IMR-90 (cell line): ENCODE measurements around the gene CTPS1. TPM values are rescaled to one million over a fixed set of nuclear protein-coding genes. Genes with fewer than 3 reads are reported as not detected.

Source experiments
- ATAC-seq: fragments of 200-7000 bp; cut with Tn5 transposase; 2 replicates; pipeline ENCODE4 v1.9.1; 2020; ENCODE audit warnings: low read depth, mild to moderate bottlenecking, moderate library complexity
- BruUV-seq: library from RNA; stranded (reverse); fragments of 400-500 nt; replicated peaks from 2 replicates; lab custom pipeline; 2021; lab: Mats Ljungman, UMichigan
- CTCF ChIA-PET: fragments of 300-600 bp; formaldehyde crosslinking; extraction: SDS; loops from one replicate; lab custom pipeline; 2021; ENCODE audit warnings: antibody characterized with exemption; lab: Yijun Ruan, JAX
- POLR2A ChIA-PET: fragments of 300-600 bp; sonication (Branson Sonifier 250); formaldehyde crosslinking; loops from one replicate; lab custom pipeline; 2022; ENCODE audit warnings: antibody characterized with exemption; ENCODE audit not compliant: unreplicated experiment; lab: Charles Lee
- DNase-seq: peaks from one replicate; pipeline ENCODE4 v3.0.0; 2013
- H2AFZ ChIP-seq: replicated peaks from 2 replicates; pipeline ENCODE3; 2013; ENCODE audit warnings: low read length, mild to moderate bottlenecking; ENCODE audit not compliant: poor library complexity
- H2AK5ac ChIP-seq: 2 replicates; pipeline ENCODE4 v1.6.1; 2013; ENCODE audit warnings: low read depth, low read length, inconsistent platforms
- H2AK9ac ChIP-seq: replicated peaks from 2 replicates; pipeline ENCODE3; 2013; ENCODE audit warnings: mild to moderate bottlenecking, low read depth, low read length, moderate library complexity; ENCODE audit not compliant: poor library complexity
- H2BK120ac ChIP-seq: 2 replicates; pipeline ENCODE4 v1.6.1; 2013; ENCODE audit warnings: low read depth, low read length, inconsistent platforms
- H2BK15ac ChIP-seq: 3 replicates; pipeline ENCODE4 v1.6.1; 2013; ENCODE audit warnings: low read depth, low read length, inconsistent platforms
- H2BK20ac ChIP-seq: 2 replicates; pipeline ENCODE4 v1.6.1; 2013; ENCODE audit warnings: low read depth, mild to moderate bottlenecking, inconsistent platforms, low read length, moderate library complexity
- H2BK5ac ChIP-seq: 2 replicates; pipeline ENCODE4 v1.6.1; 2013; ENCODE audit warnings: mild to moderate bottlenecking, low read depth, low read length, inconsistent platforms; ENCODE audit not compliant: poor library complexity, severe bottlenecking
- H3K14ac ChIP-seq: replicated peaks from 2 replicates; pipeline ENCODE4 v1.6.1; 2013; ENCODE audit warnings: low read depth, low read length, inconsistent platforms
- H3K18ac ChIP-seq: 2 replicates; pipeline ENCODE4 v1.6.1; 2013; ENCODE audit warnings: low read depth, low read length, control low read depth
- H3K23ac ChIP-seq: 2 replicates; pipeline ENCODE4 v1.6.1; 2013; ENCODE audit warnings: low read depth, low read length, inconsistent platforms
- H3K27ac ChIP-seq: 2 replicates; pipeline ENCODE4 v1.5.1; 2013; ENCODE audit warnings: mild to moderate bottlenecking, control low read depth, low read length; ENCODE audit not compliant: insufficient read depth
- H3K27me3 ChIP-seq: 2 replicates; pipeline ENCODE4 v1.6.1; 2013; ENCODE audit warnings: low read length; ENCODE audit not compliant: control insufficient read depth, insufficient read depth
- H3K36me3 ChIP-seq: 2 replicates; pipeline ENCODE4 v1.6.1; 2013; ENCODE audit warnings: low read length, mixed read lengths; ENCODE audit not compliant: control insufficient read depth, insufficient read depth
- H3K4ac ChIP-seq: 2 replicates; pipeline ENCODE4 v1.6.1; 2013; ENCODE audit warnings: low read depth, low read length, inconsistent platforms
- H3K4me1 ChIP-seq: 2 replicates; pipeline ENCODE4 v1.6.1; 2013; ENCODE audit warnings: low read length, mixed read lengths; ENCODE audit not compliant: control insufficient read depth, insufficient read depth
- H3K4me2 ChIP-seq: 2 replicates; pipeline ENCODE4 v1.6.1; 2013; ENCODE audit warnings: low read depth, mild to moderate bottlenecking, control low read depth, low read length, moderate library complexity
- H3K4me3 ChIP-seq: 2 replicates; pipeline ENCODE4 v1.5.1; 2013; ENCODE audit warnings: low read depth, mild to moderate bottlenecking, control low read depth, low read length, moderate library complexity; ENCODE audit not compliant: insufficient read depth
- H3K56ac ChIP-seq: 2 replicates; pipeline ENCODE4 v1.6.1; 2013; ENCODE audit warnings: low read length, inconsistent platforms; ENCODE audit not compliant: insufficient read depth; ENCODE audit errors: extremely low read depth
- H3K79me1 ChIP-seq, 2 experiments: 2 replicates each; pipeline ENCODE4 v1.6.1; 2013; ENCODE audit warnings: low read length in 2 of 2, inconsistent platforms in 1 of 2, low read depth in 1 of 2
- H3K9ac ChIP-seq: 2 replicates; pipeline ENCODE4 v1.6.1; 2013; ENCODE audit warnings: low read depth, low read length, control low read depth
- H3K9me1 ChIP-seq: 2 replicates; pipeline ENCODE4 v1.6.1; 2013; ENCODE audit warnings: low read length, inconsistent platforms; ENCODE audit not compliant: insufficient read depth
- H3K9me3 ChIP-seq: 2 replicates; pipeline ENCODE4 v1.6.1; 2013; ENCODE audit warnings: low read length; ENCODE audit not compliant: control insufficient read depth, insufficient read depth
- H4K20me1 ChIP-seq: 2 replicates; pipeline ENCODE4 v1.6.1; 2013; ENCODE audit warnings: low read length, inconsistent platforms; ENCODE audit not compliant: insufficient read depth
- H4K5ac ChIP-seq: 2 replicates; pipeline ENCODE4 v1.6.1; 2013; ENCODE audit warnings: mild to moderate bottlenecking, low read depth, low read length, control low read depth
- H4K8ac ChIP-seq, 2 experiments: 2 replicates each; pipeline ENCODE4 v1.6.1; 2013; ENCODE audit warnings: low read depth in 2 of 2, low read length in 2 of 2, control low read depth in 1 of 2, inconsistent platforms in 1 of 2
- H4K91ac ChIP-seq: 2 replicates; pipeline ENCODE4 v1.6.1; 2013; ENCODE audit warnings: low read depth, low read length, inconsistent platforms; ENCODE audit not compliant: insufficient read depth
- CEBPB ChIP-seq: IDR thresholded peaks from 2 replicates; pipeline ENCODE4 v1.6.1; 2012; ENCODE audit warnings: low read depth, low read length, improper control_type of control experiment
- SMC3 ChIP-seq: fragments of 150-350 bp; IDR thresholded peaks from 2 replicates; pipeline ENCODE4 v1.6.1; 2016; ENCODE audit warnings: low read depth, mild to moderate bottlenecking, antibody characterized with exemption, low read length, moderate library complexity
- WGBS, 2 experiments: methylation state at CpG; one replicate each; pipeline versions ENCODE4 v1.1.5 to v1.1.7; 2013; ENCODE audit warnings: missing lambda C conversion rate in 2 of 2; ENCODE audit not compliant: insufficient read length in 1 of 2; ENCODE audit errors: extremely low coverage in 2 of 2; 5-methylcytosine and 5-hydroxymethylcytosine counted together
- dilution Hi-C: fragments of 300-500 bp; cut with HindIII; formaldehyde crosslinking; loops from one replicate; pipeline ENCODE4 v1.14.3; 2018; ENCODE audit warnings: low sequenced_read_pairs; ENCODE audit not compliant: unreplicated experiment
- in situ Hi-C: fragments of 300-500 bp; cut with MboI; formaldehyde crosslinking; loops from 3 replicates; pipeline ENCODE4 v1.14.3; 2019; ENCODE audit warnings: low sequenced_read_pairs, inconsistent platforms, mixed read lengths
- intact Hi-C: fragments of 100-400 bp; cut with micrococcal nuclease; formaldehyde crosslinking; loops from 2 replicates; pipeline ENCODE4 v1.10.0; 2022
- polyA plus RNA-seq, 3 experiments: library from polyadenylated mRNA; depleted of rRNA; stranded (reverse); fragments of >200 nt; gene quantifications; 2 replicates each; pipeline ENCODE4 v1.2.3, GENCODE V29; 2012; ENCODE audit warnings: low replicate concordance in 1 of 3
- total RNA-seq: library from RNA; depleted of rRNA; stranded (reverse); fragments of >200 nt; gene quantifications from 2 replicates; pipeline ENCODE4 v1.2.3, GENCODE V29; 2012

The CTPS1 gene
- total and polyA plus RNA-seq, 2 of the 4 experiments (the other 2 are of a cell fraction): 40.4 to 41.0 TPM

DNA sequence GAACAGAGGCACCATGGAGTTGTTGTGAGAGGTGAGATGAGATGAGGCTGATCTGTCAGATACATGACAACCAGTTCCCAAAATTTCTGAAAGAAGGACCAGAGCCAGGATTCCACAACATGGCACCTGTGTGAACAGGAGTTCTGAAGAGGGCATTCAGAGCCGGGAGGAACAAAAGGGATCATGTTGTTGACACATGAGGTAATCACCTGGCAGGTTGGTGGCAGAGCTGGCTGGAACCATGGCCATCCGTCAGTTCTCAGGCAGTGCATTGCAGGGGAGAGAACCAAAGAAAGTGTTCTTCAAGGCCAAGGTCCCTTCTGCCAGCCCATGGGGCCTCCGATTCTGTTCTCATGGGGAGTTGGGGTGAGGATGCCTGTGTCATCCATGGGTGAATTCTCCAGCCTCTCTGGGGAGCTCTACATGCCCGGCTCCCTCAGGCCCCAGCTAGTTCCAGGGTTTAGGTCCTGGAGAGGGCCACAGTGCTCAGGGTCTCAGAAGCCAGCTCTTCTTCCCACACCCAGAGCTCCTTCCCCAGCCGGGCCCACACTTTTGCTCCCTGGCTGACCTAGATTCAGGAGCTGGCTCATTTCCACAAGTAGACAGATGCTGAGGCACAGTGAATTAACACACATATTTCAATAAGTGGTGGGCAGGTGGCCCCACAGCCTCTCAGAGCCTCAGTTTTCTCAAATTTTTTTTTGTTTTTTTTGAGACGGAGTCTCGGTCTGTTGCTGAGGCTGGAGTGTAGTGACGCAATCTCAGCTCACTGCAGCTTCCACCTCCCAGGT lies 49.1 kb upstream of the CTPS1 start:
- no peak overlapping the region for H3K27ac ChIP-seq
- H3K56ac ChIP-seq: no peak overlapping the region
- no peaks in the 10 kb centered on the region; the same call in 1 of the 2 replicates for H3K27me3 ChIP-seq
- no peak overlapping the region for H3K14ac ChIP-seq
- dilution Hi-C loops (no loop called here), intact Hi-C loops (no loop called here), in situ Hi-C loops (no loop called here)
- BruUV-seq: no TSS peak
- H3K4me2 ChIP-seq: no peak overlapping the region
- no peak overlapping the region for H3K4me3 ChIP-seq
- H4K5ac ChIP-seq: no peak overlapping the region
- H2BK20ac ChIP-seq: no peak overlapping the region
- H3K9me1 ChIP-seq: no peaks in the 10 kb centered on the region
- H3K23ac ChIP-seq: no peak overlapping the region
- TF ChIP-seq CEBPB: peak; percentile 12; the same call in 1 of the 2 replicates
- TF ChIP-seq SMC3: no peak
- H2BK5ac ChIP-seq: no peak overlapping the region
- H2AK5ac ChIP-seq: no peak overlapping the region
- H2AFZ ChIP-seq: no peak overlapping the region
- 90% methylated on average over 2 of the region's 8 CpGs; no CpG with 5 or more reads in 1 of the 2 experiments for WGBS, 2 experiments
- H3K4me1 ChIP-seq: no peaks in the 10 kb centered on the region; the same call in 1 of the 2 replicates
- H2AK9ac ChIP-seq: no peak overlapping the region
- H3K4ac ChIP-seq: no peak overlapping the region
- no peak overlapping the region for H2BK120ac ChIP-seq
- H3K36me3 ChIP-seq: no peaks in the 10 kb centered on the region
- no peak for ATAC-seq
- no peak overlapping the region for H3K9ac ChIP-seq
- H4K20me1 ChIP-seq: no peaks in the 10 kb centered on the region
- H2BK15ac ChIP-seq: 0 out of 3 replicates have a peak overlapping the region, but pooled peaks have one; percentile 22
- no peak for DNase-seq
- no peaks in the 10 kb centered on the region for H3K9me3 ChIP-seq
- H3K79me1 ChIP-seq: no peaks in the 10 kb centered on the region
- no peak overlapping the region for H4K91ac ChIP-seq
- ChIA-PET POLR2A (no interaction called here), CTCF (no interaction called here)
- H3K18ac ChIP-seq: no peak overlapping the region
- H4K8ac ChIP-seq: no peak overlapping the region
